DMS53 treated with DMSO at 0.1 percent for 48 hours (cell line): ENCODE measurements around the gene KRTAP10-6.
"Not testable (repeated sequence)": the region's sequence is repeated elsewhere in the genome, so short reads cannot be mapped to it uniquely, and the experiment has no call there.

Experiments
- DNase-seq: peaks from one replicate; lab custom pipeline; 2025; ENCODE audit not compliant: unreplicated experiment; lab: John Stamatoyannopoulos, UW

KRTAP10-6 gene, protein sequence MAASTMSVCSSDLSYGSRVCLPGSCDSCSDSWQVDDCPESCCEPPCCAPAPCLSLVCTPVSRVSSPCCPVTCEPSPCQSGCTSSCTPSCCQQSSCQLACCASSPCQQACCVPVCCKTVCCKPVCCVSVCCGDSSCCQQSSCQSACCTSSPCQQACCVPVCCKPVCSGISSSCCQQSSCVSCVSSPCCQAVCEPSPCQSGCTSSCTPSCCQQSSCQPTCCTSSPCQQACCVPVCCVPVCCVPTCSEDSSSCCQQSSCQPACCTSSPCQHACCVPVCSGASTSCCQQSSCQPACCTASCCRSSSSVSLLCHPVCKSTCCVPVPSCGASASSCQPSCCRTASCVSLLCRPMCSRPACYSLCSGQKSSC

DNA sequence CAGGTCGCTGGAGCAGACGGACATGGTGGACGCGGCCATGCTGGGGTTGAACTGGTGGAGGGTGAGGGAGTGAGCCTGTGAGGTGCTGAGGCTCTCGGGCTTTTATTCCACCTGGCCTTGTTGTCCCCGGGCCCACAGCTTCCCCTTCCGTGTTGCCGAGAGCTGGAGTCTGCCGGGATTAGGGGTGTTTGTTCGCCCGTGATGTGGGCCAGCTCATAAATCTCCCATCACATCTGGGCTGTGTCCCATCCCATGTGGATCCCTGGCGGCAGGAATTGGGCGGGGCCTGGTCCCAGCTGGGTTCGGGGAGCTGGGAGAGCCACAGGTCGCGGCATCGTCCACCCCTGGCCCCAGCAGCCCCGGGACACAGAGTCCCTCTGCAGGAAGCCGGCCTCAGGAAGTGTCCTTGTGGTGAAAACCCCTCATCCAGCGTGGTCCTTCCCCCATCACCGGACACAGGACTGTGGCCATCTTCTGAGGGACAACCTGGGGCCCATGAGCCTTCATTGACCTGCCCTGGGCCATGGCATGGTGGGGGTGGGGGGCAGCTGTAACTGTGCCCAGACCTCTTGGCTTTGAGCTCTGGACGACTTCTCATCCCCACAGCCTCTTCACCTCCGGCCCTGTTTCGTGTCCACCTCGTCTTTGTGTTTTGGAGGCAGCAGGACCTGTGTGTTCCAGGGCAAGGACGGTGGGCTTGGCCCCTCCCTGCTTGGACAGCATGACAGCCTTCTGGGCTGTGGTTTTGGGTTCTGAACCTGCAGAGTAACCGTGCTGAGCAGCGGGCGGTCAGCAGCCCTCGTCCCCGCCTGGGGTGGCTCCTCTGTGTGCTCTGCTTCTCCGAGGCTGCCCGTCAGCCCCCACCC, at the start of gene KRTAP10-6:
Gene KRTAP10-6, minus strand, starts transcription at position 60 of the 866 bp plus-strand sequence. Its CDS starts 21 bp downstream, at position 39.
- no peak for DNase-seq

DNA sequence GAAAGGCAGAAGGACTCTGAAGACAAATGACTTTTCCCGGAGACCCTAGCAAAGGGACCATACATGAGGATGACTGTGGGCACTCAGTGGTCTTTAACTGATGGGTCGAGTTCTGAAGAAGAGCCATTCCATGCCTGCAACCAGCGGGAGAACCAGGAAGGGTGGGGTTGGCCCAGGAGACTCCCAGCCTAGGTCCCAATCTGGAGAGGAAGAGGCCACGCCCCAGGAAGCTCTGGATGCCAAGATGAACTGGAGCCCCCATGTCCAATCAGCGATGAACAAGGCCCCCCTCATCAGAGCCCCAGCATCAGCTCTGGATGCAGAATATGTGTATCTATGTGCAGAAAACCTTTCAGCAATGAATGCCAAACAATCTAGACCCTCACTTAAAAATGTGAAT, 48.5 kb upstream of the KRTAP10-6 start:
- DNase-seq: no peak

DNA sequence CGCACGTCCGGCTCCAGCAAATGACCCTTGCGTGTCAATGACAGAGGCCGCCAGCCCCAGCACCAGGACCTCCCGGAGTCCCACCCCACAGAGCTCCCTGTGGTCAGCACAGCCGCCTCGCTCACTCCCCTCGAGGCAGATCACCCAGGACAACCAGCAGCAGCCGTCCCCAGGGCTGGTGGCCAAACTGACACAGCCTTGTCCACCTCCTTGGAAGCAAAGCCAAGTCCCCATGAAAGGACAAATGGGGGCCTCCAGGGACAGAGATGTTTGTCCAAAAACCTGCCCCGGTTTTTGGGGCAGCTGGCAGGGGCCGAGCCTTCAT, 47.0 kb upstream of the KRTAP10-6 start:
- no peak for DNase-seq

DNA sequence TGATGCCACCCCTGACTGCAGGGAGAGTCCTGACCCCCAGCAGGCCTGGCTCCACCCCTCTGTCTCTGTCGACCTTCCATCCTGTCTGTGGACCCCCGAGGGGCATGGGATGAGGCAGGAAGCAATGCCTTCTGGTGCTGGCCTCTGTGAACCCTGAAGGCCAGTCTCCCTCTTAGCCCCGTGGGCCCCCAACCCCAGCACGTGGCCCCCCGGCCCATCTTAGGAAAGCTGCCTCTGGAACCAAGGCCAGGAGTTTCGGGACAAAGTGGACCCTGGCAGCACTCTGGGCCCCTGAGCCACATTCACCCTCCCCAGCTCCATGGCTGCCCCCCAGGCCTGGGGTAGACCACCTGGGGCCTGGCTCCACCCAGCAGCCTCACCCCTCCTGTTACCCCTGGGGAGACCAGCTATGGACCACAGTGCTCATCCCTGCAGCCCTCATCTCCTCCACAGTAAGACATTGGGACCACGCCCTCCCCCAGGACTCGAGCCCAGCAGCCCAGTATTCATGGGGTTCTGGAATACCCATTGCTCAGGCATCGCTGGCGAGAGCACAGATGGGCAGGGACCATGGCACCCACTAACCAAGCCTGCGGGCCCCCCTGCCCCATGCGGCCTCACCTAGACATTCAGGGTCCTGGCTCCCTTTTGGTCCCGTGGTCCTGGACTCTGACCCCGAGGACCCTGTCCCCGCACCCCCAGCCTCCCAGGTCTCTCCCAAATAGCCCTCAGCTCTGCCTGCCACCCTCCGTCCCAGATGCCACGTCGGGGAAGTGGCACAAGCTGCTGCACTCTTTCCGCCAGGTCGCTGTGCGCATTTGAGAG, 46.4 kb upstream of the KRTAP10-6 start:
- not testable (repeated sequence) for DNase-seq

DNA sequence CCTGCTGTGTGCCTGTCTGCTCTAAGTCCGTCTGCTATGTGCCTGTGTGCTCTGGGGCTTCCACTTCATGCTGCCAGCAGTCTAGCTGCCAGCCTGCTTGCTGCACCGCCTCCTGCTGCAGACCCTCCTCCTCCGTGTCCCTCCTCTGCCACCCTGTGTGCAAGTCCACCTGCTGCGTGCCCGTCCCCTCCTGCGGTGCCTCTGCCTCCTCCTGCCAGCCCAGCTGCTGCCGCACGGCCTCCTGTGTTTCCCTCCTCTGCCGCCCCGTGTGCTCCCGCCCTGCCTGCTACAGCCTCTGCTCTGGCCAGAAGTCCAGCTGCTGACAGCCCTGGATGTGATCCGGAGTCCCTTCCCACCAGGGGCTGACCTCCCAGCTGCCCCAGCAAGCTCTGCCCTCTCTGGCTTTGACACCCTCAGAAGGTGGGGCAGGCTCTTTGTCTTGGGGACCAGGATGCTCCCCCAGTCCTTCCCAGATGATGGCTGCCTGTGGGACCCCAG, 45.6 kb upstream of the KRTAP10-6 start:
- not testable (repeated sequence) for DNase-seq

DNA sequence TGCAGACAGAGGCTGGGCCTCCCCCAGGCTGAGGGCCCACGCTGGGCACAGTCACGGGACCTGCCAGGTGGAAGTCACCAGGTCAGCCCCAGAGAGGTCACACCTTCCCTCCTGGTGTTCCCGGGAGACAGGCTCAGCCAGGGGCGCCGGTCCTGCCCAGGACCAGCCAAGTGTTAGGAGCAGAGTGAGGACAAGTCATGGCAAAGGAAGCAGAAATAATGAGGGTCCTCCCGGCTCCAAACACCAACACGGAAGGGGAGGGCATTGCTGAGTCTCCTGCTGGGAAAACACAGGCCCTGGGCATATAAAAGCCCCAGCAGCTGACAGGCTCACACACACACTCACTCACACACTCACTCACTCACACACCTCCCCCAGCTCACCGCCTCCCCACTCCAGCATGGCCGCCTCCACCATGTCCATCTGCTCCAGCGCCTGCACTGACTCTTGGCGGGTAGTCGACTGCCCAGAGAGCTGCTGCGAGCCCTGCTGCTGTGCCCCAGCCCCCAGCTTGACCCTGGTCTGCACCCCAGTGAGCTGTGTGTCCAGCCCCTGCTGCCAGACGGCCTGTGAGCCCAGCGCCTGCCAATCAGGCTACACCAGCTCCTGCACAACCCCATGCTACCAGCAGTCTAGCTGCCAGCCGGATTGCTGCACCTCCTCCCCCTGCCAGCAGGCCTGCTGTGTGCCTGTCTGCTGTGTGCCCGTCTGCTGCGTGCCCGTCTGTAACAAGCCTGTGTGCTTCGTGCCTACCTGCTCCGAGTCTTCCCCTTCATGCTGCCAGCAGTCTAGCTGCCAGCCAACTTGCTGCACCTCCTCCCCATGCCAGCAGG, 44.9 kb upstream of the KRTAP10-6 start, which contains the start of gene KRTAP10-10:
Gene KRTAP10-10, plus strand, starts transcription at position 339 of the 833 bp plus-strand sequence. Its CDS starts 62 bp downstream, at position 401.
- DNase-seq: no peak

DNA sequence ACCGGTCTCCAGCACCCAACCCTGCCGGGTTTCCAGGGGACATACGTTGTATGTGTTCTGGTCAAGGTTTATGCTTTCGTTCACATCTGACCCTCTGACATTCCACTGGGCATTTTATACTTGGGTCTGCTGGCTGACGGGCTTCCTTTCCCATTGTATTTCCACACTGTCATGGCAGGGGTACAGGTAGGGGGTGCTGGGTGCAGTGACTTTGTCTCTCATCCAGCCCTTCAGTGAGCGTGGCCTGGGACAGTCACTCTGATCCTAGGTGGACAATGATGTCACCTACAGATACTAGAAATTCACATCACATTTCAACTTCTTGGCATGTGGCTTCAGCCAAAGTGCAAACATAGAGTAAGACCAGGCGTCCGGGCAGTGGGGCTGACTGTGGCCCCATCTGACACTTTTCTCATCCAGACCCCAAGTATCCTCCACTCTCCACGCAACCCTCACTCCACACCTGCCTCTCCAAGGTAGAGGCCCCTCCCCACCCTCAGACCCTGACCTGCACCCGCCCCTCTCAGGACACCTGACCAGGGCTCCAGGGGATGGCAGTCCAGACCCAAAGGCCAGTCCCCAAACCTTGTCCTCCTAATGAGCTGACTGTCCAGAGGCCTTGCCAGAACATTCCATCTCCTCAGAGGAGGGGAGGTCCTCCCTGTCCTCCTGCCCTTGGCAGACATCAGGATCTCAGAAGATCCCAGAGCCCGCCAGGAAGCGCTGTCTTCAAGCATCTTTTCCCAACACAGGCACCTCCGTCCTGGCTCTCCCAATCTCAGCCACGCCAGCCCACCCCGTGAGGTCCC, 44.1 kb upstream of the KRTAP10-6 start:
- DNase-seq: no peak

DNA sequence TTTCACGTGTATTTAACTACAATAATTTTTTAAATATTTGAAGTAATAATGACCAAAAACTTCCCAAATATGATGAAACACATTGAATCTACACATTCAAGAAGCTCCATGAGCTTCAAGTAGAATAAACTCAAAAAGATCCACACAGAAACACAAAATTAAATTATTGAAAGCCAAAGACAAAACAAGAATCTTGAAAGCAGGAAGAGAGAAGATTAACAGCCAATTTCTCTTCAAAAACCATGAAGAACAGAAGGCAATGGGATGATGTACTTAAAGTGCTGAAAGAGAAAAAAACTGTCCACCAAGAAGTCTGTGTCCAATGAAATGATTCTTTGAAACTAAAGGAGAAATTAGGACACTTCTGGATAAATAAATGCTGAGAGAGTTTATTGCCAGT, 39.8 kb upstream of the KRTAP10-6 start:
- no peak for DNase-seq

DNA sequence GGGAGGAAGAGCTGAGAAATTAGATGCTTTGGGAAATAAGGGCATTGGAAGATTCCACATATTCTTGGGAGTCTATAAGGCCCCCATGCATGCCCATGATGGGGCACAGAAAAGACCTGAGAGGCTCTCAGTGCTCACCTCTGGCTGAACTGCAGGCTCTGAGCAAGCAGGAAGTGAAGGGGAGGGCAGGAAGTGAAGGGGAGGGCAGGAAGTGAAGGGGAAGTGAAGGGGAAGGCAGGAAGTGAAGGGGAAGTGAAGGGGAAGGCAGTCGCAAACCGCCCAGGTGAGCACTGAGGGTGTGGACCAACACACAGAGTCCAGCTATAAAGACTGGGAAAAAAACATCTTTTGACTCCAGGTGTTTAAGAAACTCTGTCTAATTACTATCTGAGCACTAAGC, 38.1 kb upstream of the KRTAP10-6 start:
- no peak for DNase-seq

DNA sequence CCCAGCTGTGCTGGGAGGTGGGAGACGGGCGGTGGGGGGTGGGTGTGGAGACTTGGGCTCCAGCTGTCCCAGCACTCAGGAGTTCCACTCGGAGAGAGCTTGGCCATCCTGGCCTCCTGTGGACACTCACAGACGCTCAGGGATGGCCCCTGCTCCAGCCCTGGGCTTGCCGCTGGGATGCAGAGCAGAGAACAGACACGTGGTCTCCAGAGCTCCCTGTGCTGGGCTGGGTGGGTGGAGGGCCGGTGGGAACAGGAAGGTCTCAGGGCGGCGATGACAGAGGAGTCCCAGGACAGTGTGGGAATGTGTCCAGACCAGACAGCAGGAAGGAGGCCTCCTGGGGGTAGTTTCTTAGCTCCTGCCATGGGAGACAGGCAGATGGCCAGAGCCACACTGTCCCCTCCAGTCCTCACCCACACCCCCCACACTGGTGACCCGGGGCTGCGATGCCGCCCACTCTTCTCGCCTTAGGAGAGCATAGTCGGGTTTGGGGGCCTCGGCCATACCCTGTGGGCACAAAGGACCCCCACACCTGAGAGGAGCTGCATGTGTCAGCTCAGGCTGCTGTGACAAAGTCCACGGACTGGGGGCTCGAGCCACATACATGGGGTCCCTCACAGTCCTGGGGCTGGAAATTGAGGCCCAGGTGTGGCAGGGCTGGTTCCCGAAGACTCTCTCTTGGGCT, 36.5 kb upstream of the KRTAP10-6 start:
- no peak for DNase-seq

DNA sequence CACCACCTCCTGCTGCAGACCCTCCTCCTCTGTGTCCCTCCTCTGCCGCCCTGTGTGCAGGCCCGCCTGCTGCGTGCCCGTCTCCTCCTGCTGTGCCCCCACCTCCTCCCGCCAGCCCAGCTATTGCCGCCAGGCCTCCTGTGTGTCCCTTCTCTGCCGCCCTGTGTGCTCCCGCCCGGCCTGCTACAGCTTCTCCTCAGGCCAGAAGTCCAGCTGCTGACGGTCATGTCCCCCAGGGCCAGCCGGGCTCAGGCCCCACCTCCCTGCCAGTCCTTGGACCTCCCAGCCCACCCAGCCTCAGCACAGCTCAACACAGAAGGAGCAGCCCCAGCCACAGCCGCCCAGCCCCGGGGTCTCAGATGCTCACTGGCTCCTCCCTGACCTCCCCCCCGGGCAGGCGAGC, 35.5 kb upstream of the KRTAP10-6 start:
- not testable (repeated sequence) for DNase-seq

DNA sequence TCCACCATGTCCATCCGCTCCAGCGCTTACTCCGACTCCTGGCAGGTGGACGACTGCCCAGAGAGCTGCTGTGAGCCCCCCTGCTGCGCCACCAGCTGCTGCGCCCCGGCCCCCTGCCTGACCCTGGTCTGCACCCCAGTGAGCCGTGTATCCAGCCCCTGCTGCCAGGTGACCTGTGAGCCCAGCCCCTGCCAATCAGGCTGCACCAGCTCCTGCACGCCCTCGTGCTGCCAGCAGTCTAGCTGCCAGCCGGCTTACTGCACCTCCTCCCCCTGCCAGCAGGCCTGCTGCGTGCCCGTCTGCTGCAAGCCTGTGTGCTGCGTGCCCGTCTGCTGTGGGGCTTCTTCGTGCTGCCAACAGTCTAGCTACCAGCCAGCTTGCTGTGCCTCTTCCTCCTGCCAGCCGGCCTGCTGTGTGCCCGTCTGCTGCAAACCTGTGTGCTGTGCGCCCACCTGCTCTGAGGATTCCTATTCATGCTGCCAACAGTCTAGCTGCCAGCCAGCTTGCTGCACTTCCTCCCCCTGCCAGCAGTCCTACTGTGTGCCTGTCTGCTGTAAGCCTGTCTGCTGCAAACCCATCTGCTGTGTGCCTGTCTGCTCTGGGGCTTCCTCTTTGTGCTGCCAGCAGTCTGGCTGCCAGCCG, 35.0 kb upstream of the KRTAP10-6 start:
- not testable (repeated sequence) for DNase-seq

DNA sequence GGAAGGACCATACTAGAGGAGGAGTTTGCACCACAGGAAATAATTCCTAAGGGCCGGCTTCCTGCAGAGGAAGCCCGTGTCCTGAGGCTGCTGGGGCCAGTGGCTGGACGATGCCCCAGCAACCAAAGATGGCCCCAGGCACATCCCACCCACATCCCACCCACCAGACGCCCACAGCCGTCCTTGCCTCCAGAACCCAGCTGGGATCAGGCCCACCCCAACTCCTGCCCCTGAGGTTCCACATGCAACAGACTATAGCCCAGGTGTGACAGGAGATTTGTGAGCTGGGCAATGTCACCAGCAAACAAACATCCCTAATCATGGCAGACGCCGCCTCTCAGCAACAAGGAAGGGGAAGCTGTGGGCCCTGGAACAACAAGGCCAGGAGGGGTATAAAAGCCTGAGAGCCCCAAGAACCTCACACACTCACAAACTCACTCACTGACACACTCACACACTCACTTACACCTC, 34.4 kb upstream of the KRTAP10-6 start, which contains the start of gene KRTAP10-9:
Gene KRTAP10-9, plus strand, starts transcription at position 421 of the 471 bp plus-strand sequence. CDS start 79 bp downstream, outside the sequence.
- DNase-seq: no peak

DNA sequence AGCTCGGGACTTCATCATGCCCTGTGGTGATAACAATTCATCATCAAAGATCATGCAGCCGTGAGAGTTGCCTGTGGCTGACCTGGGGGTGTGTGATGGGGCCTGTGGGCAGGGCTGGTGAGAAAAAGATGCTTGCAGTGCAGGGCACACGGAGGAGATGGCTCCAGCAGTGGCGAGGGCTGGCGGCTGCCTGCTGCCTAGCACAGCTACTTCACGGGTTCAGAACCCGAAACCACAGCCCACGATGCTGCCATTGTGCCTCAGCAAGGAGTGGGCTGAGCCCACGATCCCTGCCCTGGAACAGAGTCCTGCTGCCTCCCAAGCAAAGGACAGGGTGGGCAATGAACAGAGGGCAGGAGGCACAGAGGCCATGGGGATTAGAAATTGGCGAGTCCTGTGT, 34.0 kb upstream of the KRTAP10-6 start:
- DNase-seq: no peak

DNA sequence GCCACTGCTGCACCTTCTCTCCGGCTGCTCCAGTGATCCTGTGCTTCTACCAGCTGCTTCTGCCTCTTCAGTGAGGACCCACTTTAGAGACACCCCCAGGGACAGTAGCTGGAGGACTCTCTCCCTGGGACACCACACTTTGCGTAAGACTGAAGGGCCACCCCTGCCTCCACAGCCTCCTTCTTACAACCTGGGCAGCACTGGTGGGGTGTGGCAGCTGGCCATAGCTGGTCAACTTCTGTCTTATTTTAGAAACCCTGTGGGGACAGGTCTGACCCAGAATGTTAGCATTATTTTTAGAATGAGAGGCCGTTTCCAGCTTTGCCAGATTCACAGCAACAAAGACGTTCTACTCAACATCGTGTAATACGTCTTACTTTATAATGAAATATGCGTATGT, 33.5 kb upstream of the KRTAP10-6 start:
- no peak for DNase-seq

DNA sequence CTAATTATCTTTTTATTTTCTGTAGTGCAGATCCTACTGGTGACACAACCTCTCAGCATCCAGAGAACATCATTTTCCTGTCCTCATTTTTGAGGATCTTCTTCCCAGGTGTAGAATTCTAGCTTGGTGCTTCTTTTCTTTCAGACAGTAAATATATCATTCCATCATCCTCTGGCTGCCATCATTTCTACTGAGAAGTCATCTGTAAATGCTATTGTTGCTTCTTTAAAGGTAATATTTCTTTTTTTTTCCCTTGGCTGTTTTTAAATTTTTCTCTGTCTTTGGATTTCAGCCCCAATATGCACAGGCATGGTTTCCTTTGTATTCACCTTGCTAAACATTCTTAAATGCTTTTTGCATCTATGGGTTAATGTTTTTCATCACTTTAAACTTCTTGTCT, 31.3 kb upstream of the KRTAP10-6 start:
- DNase-seq: no peak

DNA sequence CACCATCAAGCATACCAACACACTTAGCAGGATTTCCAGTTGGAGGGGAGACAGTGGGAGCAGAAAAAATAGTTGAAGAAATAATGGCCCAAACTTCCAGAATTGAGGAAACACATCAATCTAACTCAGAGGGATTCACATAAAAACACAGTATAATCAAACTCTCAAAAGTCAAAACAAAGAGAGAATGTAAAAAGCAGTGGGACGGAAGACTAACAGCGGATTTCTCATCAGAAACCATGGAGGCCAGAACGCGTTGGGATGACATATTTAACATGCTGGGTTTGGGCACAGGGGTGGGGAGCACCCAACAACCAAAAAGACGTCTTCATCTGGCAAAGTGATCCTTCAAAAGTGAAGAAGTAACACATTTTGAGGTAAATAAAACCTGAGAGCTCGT, 27.6 kb upstream of the KRTAP10-6 start:
- DNase-seq: no peak

DNA sequence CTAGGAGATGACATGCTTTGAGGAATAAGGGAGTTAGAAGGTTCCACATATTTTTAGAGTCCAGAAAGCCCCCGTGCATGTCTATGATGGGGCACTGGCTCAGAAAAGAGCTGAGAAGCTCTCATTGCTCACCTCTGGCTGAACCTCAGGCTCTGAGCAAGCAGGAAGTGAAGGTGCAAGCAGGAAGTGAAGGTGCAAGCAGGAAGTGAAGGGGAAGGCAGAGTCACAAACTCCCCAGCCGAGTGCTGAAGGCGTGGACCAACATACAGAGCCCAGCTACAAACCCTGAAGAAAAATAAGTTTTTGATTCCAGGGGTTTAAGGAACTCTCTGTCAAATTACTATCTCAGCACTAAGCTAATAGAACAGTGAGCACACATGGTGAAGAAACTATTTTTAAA, 26.6 kb upstream of the KRTAP10-6 start:
- no peak for DNase-seq
